A549 (cell line): ENCODE results near the gene SATB2.

ENCODE experiments used
- CBX8 ChIP-seq: fragments of 200-600 bp; sonication (generic); IDR thresholded peaks from 2 replicates; pipeline ENCODE4 v1.6.1; 2016
- CEBPB ChIP-seq, 2 experiments: fragments of >200 bp in 1 of 2; sonication (Bioruptor Twin) in 1 of 2; formaldehyde crosslinking in 1 of 2; IDR thresholded peaks; 2 replicates each; pipeline ENCODE4 v1.6.1; 2012 to 2016
- CTCF ChIP-seq: fragments of >200 bp; sonication (Bioruptor Twin); formaldehyde crosslinking; IDR thresholded peaks from 3 replicates; pipeline ENCODE4 v1.5.1; 2016
- GATA3 ChIP-seq: IDR thresholded peaks from 2 replicates; pipeline ENCODE4 v1.6.1; 2012; ENCODE audit warnings: borderline replicate concordance
- JUN ChIP-seq, 2 experiments: fragments of >200 bp; sonication (Bioruptor Twin); formaldehyde crosslinking; IDR thresholded peaks; 2 replicates in 1 of 2; 3 replicates in 1 of 2; pipeline ENCODE4 v1.6.1; 2016 to 2017
- JUNB ChIP-seq: fragments of >200 bp; sonication (Bioruptor Twin); formaldehyde crosslinking; IDR thresholded peaks from 2 replicates; pipeline ENCODE4 v1.6.1; 2016
- MAX ChIP-seq: IDR thresholded peaks from 2 replicates; pipeline ENCODE4 v1.6.1; 2012
- NFE2L2 ChIP-seq: fragments of 150-350 bp; conservative IDR thresholded peaks from 2 replicates; pipeline ENCODE4 v1.6.1; 2014; ENCODE audit warnings: low read length
- POLR2A ChIP-seq: IDR thresholded peaks from 2 replicates; pipeline ENCODE4 v1.6.1; 2012; ENCODE audit warnings: mild to moderate bottlenecking, low read length
- RAD21 ChIP-seq, 2 experiments: fragments of >200 bp in 1 of 2; sonication (Bioruptor Twin) in 1 of 2; formaldehyde crosslinking in 1 of 2; IDR thresholded peaks in 1 of 2; conservative IDR thresholded peaks in 1 of 2; 2 replicates in 1 of 2; 3 replicates in 1 of 2; pipeline ENCODE4 v1.6.1; 2012 to 2018; ENCODE audit warnings: inconsistent platforms in 1 of 2
- RFX5 ChIP-seq: fragments of 450-650 bp; IDR thresholded peaks from 2 replicates; pipeline ENCODE4 v1.7.1; 2014; ENCODE audit warnings: antibody characterized with exemption, mild to moderate bottlenecking, moderate library complexity
- RNF2 ChIP-seq: fragments of 200-600 bp; sonication (generic); IDR thresholded peaks from 2 replicates; pipeline ENCODE4 v1.6.1; 2016; ENCODE audit warnings: low read depth, mild to moderate bottlenecking, antibody characterized with exemption, moderate library complexity, borderline replicate concordance
- SMC3 ChIP-seq: fragments of >200 bp; sonication (Bioruptor Twin); formaldehyde crosslinking; IDR thresholded peaks from 3 replicates; pipeline ENCODE4 v1.6.1; 2018; ENCODE audit warnings: inconsistent platforms

GRCh38 chr2:199465390-199465789 lies 7.7 kb upstream of the SATB2 start:
- no peak for TF ChIP-seq RAD21 (conservative IDR thresholded peaks at IDR 0.05 in 1 of 2, IDR thresholded peaks at IDR 0.05 in 1 of 2)
- TF ChIP-seq CTCF: no peak
- no peak for TF ChIP-seq MAX
- TF ChIP-seq JUN (IDR thresholded peaks at IDR 0.05): no peak
- no peak for TF ChIP-seq JUNB
- TF ChIP-seq POLR2A: no peak
- no peak for TF ChIP-seq RNF2
- no peak for TF ChIP-seq GATA3
- no peak for TF ChIP-seq RFX5
- no peak for TF ChIP-seq CEBPB (IDR thresholded peaks at IDR 0.05)
- no peak for TF ChIP-seq SMC3
- no peak for TF ChIP-seq CBX8
- no peak for TF ChIP-seq NFE2L2
